WTC11 (cell line): ENCODE measurements around the gene CD68. TPM values are rescaled to one million over a fixed set of nuclear protein-coding genes. Genes with fewer than 3 reads are reported as not detected.

Source experiments
- ATAC-seq: fragments of 200-7000 bp; cut with Tn5 transposase; 2 replicates; pipeline ENCODE4 v1.10.0; 2021; ENCODE audit warnings: mild to moderate bottlenecking, moderate library complexity
- CTCF ChIA-PET: fragments of 300-600 bp; sonication (Branson Sonifier 250); formaldehyde crosslinking; loops from one replicate; lab custom pipeline; 2021; ENCODE audit warnings: antibody characterized with exemption; lab: Charles Lee
- POLR2A ChIA-PET: fragments of 350-600 bp; sonication (Branson Sonifier 250); formaldehyde crosslinking; loops from one replicate; lab custom pipeline; 2021; ENCODE audit warnings: antibody characterized with exemption; lab: Charles Lee
- DNase-seq: peaks from one replicate; pipeline ENCODE4 v3.0.0; 2021; ENCODE audit warnings: low spot score
- H3K27ac Mint-ChIP-seq: 2 replicates; pipeline ENCODE4 v1.8.0; 2021; ENCODE audit warnings: mixed read lengths
- H3K27me3 Mint-ChIP-seq: 2 replicates; pipeline ENCODE4 v1.8.0; 2021; ENCODE audit warnings: low read depth, mild to moderate bottlenecking, moderate library complexity, mixed read lengths
- H3K36me3 Mint-ChIP-seq: 2 replicates; pipeline ENCODE4 v1.8.0; 2021; ENCODE audit warnings: mixed read lengths
- H3K4me1 Mint-ChIP-seq: 2 replicates; pipeline ENCODE4 v1.8.0; 2022; ENCODE audit warnings: mixed read lengths
- H3K4me3 Mint-ChIP-seq: 2 replicates; pipeline ENCODE4 v1.8.0; 2021; ENCODE audit warnings: mild to moderate bottlenecking, moderate library complexity, mixed read lengths
- H3K9me3 Mint-ChIP-seq: 2 replicates; pipeline ENCODE4 v1.8.0; 2021; ENCODE audit warnings: mixed read lengths
- AR ChIP-seq: fragments of 250-450 bp; sonication (Bioruptor Pico); IDR thresholded peaks from 2 replicates; pipeline ENCODE4 v1.9.0; 2021; ENCODE audit warnings: mild to moderate bottlenecking
- ATF3 ChIP-seq: sonication (generic); formaldehyde crosslinking; conservative IDR thresholded peaks from 2 replicates; pipeline ENCODE4 v1.8.1; 2022; ENCODE audit warnings: mild to moderate bottlenecking, missing genetic modification reagents
- CBFB ChIP-seq: sonication (generic); formaldehyde crosslinking; IDR thresholded peaks from 2 replicates; pipeline ENCODE4 v1.8.1; 2022; ENCODE audit warnings: mild to moderate bottlenecking, low read depth, missing genetic modification reagents
- FOXP1 ChIP-seq: sonication (generic); formaldehyde crosslinking; IDR thresholded peaks from 2 replicates; pipeline ENCODE4 v1.8.0; 2022; ENCODE audit warnings: missing genetic modification reagents, mild to moderate bottlenecking, moderate library complexity, borderline replicate concordance
- GABPB1 ChIP-seq: sonication (generic); formaldehyde crosslinking; IDR thresholded peaks from 2 replicates; pipeline ENCODE4 v1.8.1; 2023; ENCODE audit warnings: mild to moderate bottlenecking, missing genetic modification reagents
- HMGA2 ChIP-seq: fragments of 250-450 bp; sonication (Bioruptor Pico); IDR thresholded peaks from 2 replicates; pipeline ENCODE4 v1.4.0; 2021; ENCODE audit warnings: mild to moderate bottlenecking, moderate library complexity
- IRF1 ChIP-seq: sonication (generic); formaldehyde crosslinking; IDR thresholded peaks from 2 replicates; pipeline ENCODE4 v1.8.0; 2023; ENCODE audit warnings: missing genetic modification reagents
- IRF2 ChIP-seq: sonication (generic); formaldehyde crosslinking; IDR thresholded peaks from 2 replicates; pipeline ENCODE4 v1.8.0; 2022; ENCODE audit warnings: low read depth, missing genetic modification reagents, borderline replicate concordance
- NR1H2 ChIP-seq: sonication (generic); formaldehyde crosslinking; IDR thresholded peaks from 2 replicates; pipeline ENCODE4 v1.9.0; 2021; ENCODE audit warnings: mild to moderate bottlenecking, moderate library complexity, missing genetic modification reagents
- PRDM15 ChIP-seq: sonication (generic); formaldehyde crosslinking; IDR thresholded peaks from 2 replicates; pipeline ENCODE4 v1.8.0; 2022; ENCODE audit warnings: missing genetic modification reagents
- PREB ChIP-seq: sonication (generic); formaldehyde crosslinking; IDR thresholded peaks from 2 replicates; pipeline ENCODE4 v1.8.1; 2022; ENCODE audit warnings: mild to moderate bottlenecking, missing genetic modification reagents, moderate library complexity, borderline replicate concordance
- PRRX2 ChIP-seq: fragments of 250-450 bp; sonication (Bioruptor Pico); IDR thresholded peaks from 2 replicates; pipeline ENCODE4 v1.8.0; 2021; ENCODE audit warnings: mild to moderate bottlenecking
- SMAD3 ChIP-seq: sonication (generic); formaldehyde crosslinking; IDR thresholded peaks from 2 replicates; pipeline ENCODE4 v1.8.0; 2022; ENCODE audit warnings: missing genetic modification reagents, mild to moderate bottlenecking, borderline replicate concordance
- SMAD4 ChIP-seq: sonication (generic); formaldehyde crosslinking; IDR thresholded peaks from 2 replicates; pipeline ENCODE4 v1.8.0; 2022; ENCODE audit warnings: mild to moderate bottlenecking, missing genetic modification reagents
- SOX15 ChIP-seq: fragments of 250-450 bp; sonication (Bioruptor Pico); IDR thresholded peaks from 2 replicates; pipeline ENCODE4 v1.9.0; 2021; ENCODE audit warnings: mild to moderate bottlenecking
- TEAD1 ChIP-seq: sonication (generic); formaldehyde crosslinking; IDR thresholded peaks from 2 replicates; pipeline ENCODE4 v1.8.0; 2022; ENCODE audit warnings: mild to moderate bottlenecking, missing genetic modification reagents
- USF1 ChIP-seq: sonication (generic); formaldehyde crosslinking; IDR thresholded peaks from 2 replicates; pipeline ENCODE4 v1.8.0; 2022; ENCODE audit warnings: mild to moderate bottlenecking, missing genetic modification reagents
- ZNF416 ChIP-seq: fragments of 250-450 bp; sonication (Bioruptor Pico); IDR thresholded peaks from 2 replicates; pipeline ENCODE4 v1.9.0; 2021; ENCODE audit warnings: mild to moderate bottlenecking, inconsistent platforms
- ZNF671 ChIP-seq: fragments of 250-450 bp; sonication (Bioruptor Pico); IDR thresholded peaks from 2 replicates; pipeline ENCODE4 v1.8.0; 2021; ENCODE audit warnings: mild to moderate bottlenecking
- ZSCAN18 ChIP-seq: fragments of 250-450 bp; sonication (Bioruptor Pico); IDR thresholded peaks from 2 replicates; pipeline ENCODE4 v2.1.2; 2022; ENCODE audit warnings: mild to moderate bottlenecking, moderate library complexity
- total RNA-seq: library from RNA; stranded (reverse); gene quantifications from 3 replicates; pipeline ENCODE4 v1.2.3, GENCODE V29; 2021

CD68 gene
- total RNA-seq, 1 experiment from 2014 or later, result 0.72 TPM

- TF ChIP-seq CBFB (CRISPR knock-in tag) (no peak), HMGA2 (CRISPR knock-in tag) (no peak), IRF2 (CRISPR knock-in tag) (no peak), FOXP1 (CRISPR knock-in tag) (no peak), ZSCAN18 (CRISPR knock-in tag) (no peak), ZNF416 (CRISPR knock-in tag) (no peak), SOX15 (no peak), IRF1 (CRISPR knock-in tag) (no peak), SMAD3 (CRISPR knock-in tag) (no peak), TEAD1 (no peak), PREB (CRISPR knock-in tag) (no peak), NR1H2 (no peak), ZNF671 (peak; percentile 49), GABPB1 (CRISPR knock-in tag) (no peak), PRRX2 (peak; percentile 14), AR (CRISPR knock-in tag) (peak; percentile 60; the same call in 1 of the 2 replicates), SMAD4 (CRISPR knock-in tag) (no peak), PRDM15 (CRISPR knock-in tag) (no peak), ATF3 (CRISPR knock-in tag) (no peak), USF1 (CRISPR knock-in tag) (no peak)
- peaks cover 59% of the 10 kb centered on the region for H3K4me1 Mint-ChIP-seq
- ChIA-PET POLR2A (interaction anchor here (1.1 to 1.3 kb wide), 2 partner anchors 8 to 19 kb away, joined by 3 read pairs; no protein-coding TSS in a partner anchor), CTCF (interaction anchor here (1.6 kb wide), 1 partner anchor 11 kb away, joined by 4 read pairs; no protein-coding TSS in a partner anchor)
- DNase-seq (no peak), ATAC-seq (no peak)
- peaks cover 59% of the 10 kb centered on the region for H3K36me3 Mint-ChIP-seq
- H3K27ac Mint-ChIP-seq, result peak overlapping the region; percentile 87
- H3K27me3 Mint-ChIP-seq, result no peaks in the 10 kb centered on the region
- peak overlapping the region; percentile 16; the same call in 1 of the 2 replicates for H3K4me3 Mint-ChIP-seq
- H3K9me3 Mint-ChIP-seq, result no peaks in the 10 kb centered on the region
These were observed 3.0 kb upstream of the CD68 start for GRCh38 chr17:7576432-7576937.
